Right renal pelvis (tissue), 4 donors: ENCODE measurements around the gene PANK2. TPM values are rescaled to one million over a fixed set of nuclear protein-coding genes. Genes with fewer than 3 reads are reported as not detected.
"Not testable (repeated sequence)": the region's sequence is repeated elsewhere in the genome, so short reads cannot be mapped to it uniquely, and the experiment has no call there.

Experiments used
- DNase-seq, 4 donors: peaks; one replicate each; pipeline ENCODE4 v3.0.0-alpha.2; 2013; ENCODE audit warnings: low read depth in 4 of 4, low spot score in 3 of 4, missing footprints in 1 of 4
- polyA plus RNA-seq, 4 donors: library from polyadenylated mRNA; unstranded; fragments of 120-200 nt; gene quantifications; one replicate each; pipeline ENCODE4 v1.2.1, GENCODE V29; 2013; ENCODE audit not compliant: insufficient read length in 4 of 4

PANK2 gene
- polyA plus RNA-seq, 4 donors, result 30.9 to 41.2 (median 33.8) TPM

GRCh38 chr20:3925113-3925695 is 36.0 kb downstream of the PANK2 start:
- no peak for DNase-seq

GRCh38 chr20:3925899-3926638 is 36.9 kb downstream of the PANK2 start:
- no peak for DNase-seq

GRCh38 chr20:3927486-3928291 is 38.5 kb downstream of the PANK2 start:
- DNase-seq, result no peak

GRCh38 chr20:3929713-3930060 is 40.5 kb downstream of the PANK2 start:
- no peak for DNase-seq

- DNase-seq, result peak in 3 of 4 donors; percentile 32 to 44 (median 42)
These were observed 41.3 kb downstream of the PANK2 start for GRCh38 chr20:3930265-3931206.

DNA sequence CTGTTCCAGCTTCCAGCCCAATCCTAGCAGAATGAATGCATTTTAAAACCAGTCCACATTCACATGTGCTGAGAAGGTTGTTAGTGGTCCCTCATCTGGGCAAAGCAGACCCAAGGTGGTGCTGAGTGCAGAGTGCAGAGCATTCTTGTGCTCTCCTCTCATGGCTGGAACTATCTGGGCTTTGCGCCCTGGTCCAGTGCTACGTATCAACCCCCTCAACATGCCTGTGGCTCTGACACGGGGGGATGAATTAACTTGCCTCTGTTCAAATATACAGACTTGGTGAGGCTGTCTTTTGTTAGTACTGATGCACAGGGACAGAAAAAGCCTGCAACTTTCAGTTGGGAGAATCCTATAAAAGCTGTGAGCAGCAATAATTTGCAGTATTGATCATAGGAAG is 42.5 kb downstream of the PANK2 start:
- DNase-seq, result no peak

- DNase-seq, result no peak
These were observed 43.1 kb downstream of the PANK2 start for GRCh38 chr20:3932277-3932676.

GRCh38 chr20:3932681-3933080 is 43.5 kb downstream of the PANK2 start:
- no peak for DNase-seq

GRCh38 chr20:3933218-3933617 is 44.0 kb downstream of the PANK2 start:
- DNase-seq, result no peak

DNA sequence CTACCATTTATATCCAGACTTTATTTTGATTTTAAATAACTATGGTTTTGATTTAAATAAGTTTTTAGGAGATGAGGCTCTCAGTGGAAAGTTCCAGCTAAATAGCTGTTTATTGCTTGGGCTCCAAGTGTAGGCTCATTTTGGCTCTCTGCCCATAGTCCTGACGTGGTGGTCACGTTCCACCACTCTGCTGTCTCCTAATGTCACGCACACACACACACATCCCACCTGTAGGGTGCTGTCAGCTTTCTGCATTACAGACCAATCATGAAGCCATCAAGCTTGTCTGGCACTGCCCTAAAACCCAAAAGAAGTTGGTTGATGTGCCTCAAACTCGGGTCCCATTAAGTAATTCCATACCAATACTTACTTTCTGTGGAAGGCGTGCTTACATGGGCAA is 45.4 kb downstream of the PANK2 start:
- no peak for DNase-seq

DNA sequence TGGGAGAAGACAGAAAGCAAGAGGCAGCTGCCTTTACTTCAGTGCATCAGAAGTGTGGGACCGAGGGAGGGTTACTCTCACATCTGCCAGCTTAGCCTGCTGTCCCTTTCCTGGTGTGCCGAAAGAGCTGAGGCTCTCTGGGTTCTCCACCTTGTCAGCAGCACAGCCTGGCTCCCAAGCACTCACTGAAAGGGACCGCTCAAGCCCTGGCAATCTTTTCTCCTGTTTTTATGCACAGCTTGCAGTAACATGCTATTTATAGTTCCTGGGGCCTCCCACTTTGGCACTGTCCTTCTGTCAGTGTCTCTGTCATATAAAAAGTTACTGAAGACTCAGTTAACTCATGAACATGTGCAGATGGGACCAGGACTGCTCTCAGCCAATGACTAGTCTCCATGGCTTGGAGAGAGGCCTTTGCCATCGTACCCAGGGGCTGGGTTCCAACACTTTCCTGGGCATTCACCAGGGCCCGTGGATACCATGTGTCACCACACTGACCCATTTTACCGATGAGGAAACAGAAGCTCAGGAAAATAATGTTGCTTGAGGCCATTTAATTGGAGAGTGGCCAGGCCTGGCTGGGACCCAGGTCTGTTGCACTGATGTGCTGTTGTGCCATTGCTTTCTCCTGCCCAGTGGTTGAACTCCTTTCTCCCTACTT is 46.2 kb downstream of the PANK2 start:
- DNase-seq, result no peak

DNA sequence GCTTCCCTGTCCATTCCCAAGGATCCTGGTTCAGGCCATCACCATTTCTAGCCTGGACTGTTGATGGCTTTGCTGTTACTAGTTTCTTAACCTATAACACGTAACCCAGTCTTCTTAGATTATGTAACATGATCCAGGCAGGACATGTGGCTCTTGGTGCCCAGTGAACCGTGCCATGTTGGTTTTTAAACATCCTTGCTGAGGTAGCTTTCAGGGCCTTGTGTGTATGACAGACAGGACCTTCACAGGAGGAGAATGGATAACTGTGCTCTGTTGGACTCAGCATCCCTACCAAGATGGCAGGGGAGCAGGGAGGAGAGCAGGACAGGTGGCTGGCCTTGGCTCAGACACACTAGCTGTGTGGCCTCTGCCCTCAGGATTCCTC is 46.8 kb downstream of the PANK2 start:
- DNase-seq, result no peak

GRCh38 chr20:3937618-3938017 is 48.4 kb downstream of the PANK2 start:
- no peak for DNase-seq

- no peak for DNase-seq
These were observed 51.7 kb downstream of the PANK2 start for GRCh38 chr20:3940905-3941304.

- not testable (repeated sequence) for DNase-seq
These were observed 57.5 kb downstream of the PANK2 start for GRCh38 chr20:3946666-3947065.

DNA sequence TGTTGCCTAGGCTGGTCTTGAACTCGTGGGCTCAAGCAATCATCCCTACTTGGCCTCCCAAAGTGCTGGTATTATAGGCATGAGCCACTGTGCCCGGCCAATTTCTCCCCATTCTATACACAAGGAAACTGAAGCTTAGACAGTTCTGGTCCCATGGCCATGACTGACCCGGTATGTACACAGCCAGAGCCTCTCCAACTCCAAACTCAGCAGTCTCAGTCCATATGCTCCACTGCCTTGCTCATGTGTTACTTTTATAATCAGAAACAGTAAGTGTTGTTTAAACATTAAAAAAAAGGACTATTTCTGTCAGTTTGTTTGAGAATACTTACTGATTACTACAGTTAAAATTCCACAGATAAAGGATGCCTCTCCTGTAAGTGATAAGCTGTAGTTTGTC is 75.5 kb downstream of the PANK2 start:
- DNase-seq, result no peak

GRCh38 chr20:3966571-3966970 is 77.4 kb downstream of the PANK2 start:
- no peak for DNase-seq

GRCh38 chr20:3970016-3970415 is 80.8 kb downstream of the PANK2 start:
- no peak for DNase-seq

DNA sequence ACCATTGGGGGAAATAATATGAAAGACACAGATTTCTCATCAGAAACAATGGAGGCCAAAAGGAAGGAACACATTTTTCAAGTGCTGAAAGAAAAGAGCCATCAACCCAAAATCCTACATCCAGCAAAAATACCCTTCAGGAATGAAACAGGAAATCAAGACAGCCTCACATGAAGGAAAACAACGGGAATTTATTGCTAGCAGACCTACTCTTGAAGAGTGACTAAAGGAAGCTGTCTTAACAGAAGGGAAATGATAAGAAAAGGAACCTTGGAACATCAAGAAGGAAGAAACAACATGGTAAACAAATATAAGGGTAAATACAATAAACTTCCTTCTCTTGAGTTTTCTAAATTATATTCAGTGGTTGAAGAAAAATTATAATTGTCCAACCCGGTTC is 82.0 kb downstream of the PANK2 start:
- no peak for DNase-seq

- no peak for DNase-seq
These were observed 83.0 kb downstream of the PANK2 start for GRCh38 chr20:3972161-3972560.
